ENCODE measurements around the gene HAUS7.

DNA sequence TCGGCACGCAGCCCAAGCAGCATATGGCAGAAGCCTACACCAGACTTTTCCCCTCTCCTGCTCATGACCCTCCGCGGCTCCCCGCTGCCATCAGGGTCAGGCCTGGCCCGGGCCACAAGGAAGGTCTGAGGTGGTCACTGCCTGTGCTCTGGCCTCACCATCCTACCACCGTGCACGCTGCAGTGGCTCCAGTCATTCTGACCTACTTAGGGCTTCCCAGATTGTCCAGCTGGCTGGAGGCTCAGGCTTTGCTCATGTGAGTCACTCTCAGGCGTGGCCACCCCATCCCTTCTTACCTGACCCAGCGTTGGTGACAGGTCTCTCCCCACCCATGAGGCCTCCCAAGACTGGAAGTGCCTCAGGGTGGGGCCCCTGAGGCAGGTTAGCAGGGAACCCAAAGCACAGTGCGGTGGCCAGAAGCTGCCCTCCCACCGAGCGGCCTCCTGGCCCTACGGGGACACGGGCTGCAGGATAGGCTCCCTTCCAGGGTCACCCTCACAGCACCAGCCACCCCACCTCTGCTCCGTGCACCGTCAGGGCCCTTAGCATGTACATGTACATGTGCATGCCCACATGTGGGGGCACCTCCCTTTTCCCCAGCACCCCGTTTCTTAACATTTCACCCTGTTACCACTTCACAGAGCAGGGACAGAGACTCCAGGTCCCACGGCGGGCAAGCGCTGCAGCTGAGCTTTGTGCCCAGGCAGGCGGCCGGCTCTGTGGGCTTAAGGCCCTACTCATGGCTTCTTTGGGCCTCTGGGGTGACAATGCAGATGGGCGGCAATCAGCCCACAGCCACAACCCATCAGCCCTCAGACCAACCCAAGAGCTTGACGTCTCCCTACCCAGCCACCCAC is 26.7 kb downstream of the HAUS7 start:
- TF ChIP-seq, protein P1, sequence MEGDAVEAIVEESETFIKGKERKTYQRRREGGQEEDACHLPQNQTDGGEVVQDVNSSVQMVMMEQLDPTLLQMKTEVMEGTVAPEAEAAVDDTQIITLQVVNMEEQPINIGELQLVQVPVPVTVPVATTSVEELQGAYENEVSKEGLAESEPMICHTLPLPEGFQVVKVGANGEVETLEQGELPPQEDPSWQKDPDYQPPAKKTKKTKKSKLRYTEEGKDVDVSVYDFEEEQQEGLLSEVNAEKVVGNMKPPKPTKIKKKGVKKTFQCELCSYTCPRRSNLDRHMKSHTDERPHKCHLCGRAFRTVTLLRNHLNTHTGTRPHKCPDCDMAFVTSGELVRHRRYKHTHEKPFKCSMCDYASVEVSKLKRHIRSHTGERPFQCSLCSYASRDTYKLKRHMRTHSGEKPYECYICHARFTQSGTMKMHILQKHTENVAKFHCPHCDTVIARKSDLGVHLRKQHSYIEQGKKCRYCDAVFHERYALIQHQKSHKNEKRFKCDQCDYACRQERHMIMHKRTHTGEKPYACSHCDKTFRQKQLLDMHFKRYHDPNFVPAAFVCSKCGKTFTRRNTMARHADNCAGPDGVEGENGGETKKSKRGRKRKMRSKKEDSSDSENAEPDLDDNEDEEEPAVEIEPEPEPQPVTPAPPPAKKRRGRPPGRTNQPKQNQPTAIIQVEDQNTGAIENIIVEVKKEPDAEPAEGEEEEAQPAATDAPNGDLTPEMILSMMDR (conservative IDR thresholded peaks at IDR 0.05; ENCODE audit: low read length): no peak
- no peak for TF ChIP-seq EZH2phosphoT487 (IDR thresholded peaks at IDR 0.05; ENCODE audit: borderline replicate concordance, low read depth, low read length)
